WTC11 (cell line): ENCODE results near the gene CHL1. TPM values are rescaled to one million over a fixed set of nuclear protein-coding genes. Genes with fewer than 3 reads are reported as not detected.

ENCODE experiments used
- ATAC-seq: fragments of 200-7000 bp; cut with Tn5 transposase; 2 replicates; pipeline ENCODE4 v1.10.0; 2021; ENCODE audit warnings: mild to moderate bottlenecking, moderate library complexity
- CTCF ChIA-PET: fragments of 300-600 bp; sonication (Branson Sonifier 250); formaldehyde crosslinking; loops from one replicate; lab custom pipeline; 2021; ENCODE audit warnings: antibody characterized with exemption; lab: Charles Lee
- POLR2A ChIA-PET: fragments of 350-600 bp; sonication (Branson Sonifier 250); formaldehyde crosslinking; loops from one replicate; lab custom pipeline; 2021; ENCODE audit warnings: antibody characterized with exemption; lab: Charles Lee
- DNase-seq: peaks from one replicate; pipeline ENCODE4 v3.0.0; 2021; ENCODE audit warnings: low spot score
- H3K27ac Mint-ChIP-seq: 2 replicates; pipeline ENCODE4 v1.8.0; 2021; ENCODE audit warnings: mixed read lengths
- H3K27me3 Mint-ChIP-seq: 2 replicates; pipeline ENCODE4 v1.8.0; 2021; ENCODE audit warnings: low read depth, mild to moderate bottlenecking, moderate library complexity, mixed read lengths
- H3K36me3 Mint-ChIP-seq: 2 replicates; pipeline ENCODE4 v1.8.0; 2021; ENCODE audit warnings: mixed read lengths
- H3K4me1 Mint-ChIP-seq: 2 replicates; pipeline ENCODE4 v1.8.0; 2022; ENCODE audit warnings: mixed read lengths
- H3K4me3 Mint-ChIP-seq: 2 replicates; pipeline ENCODE4 v1.8.0; 2021; ENCODE audit warnings: mild to moderate bottlenecking, moderate library complexity, mixed read lengths
- H3K9me3 Mint-ChIP-seq: 2 replicates; pipeline ENCODE4 v1.8.0; 2021; ENCODE audit warnings: mixed read lengths
- ATF2 ChIP-seq: sonication (generic); formaldehyde crosslinking; IDR thresholded peaks from 2 replicates; pipeline ENCODE4 v1.8.1; 2022; ENCODE audit warnings: low read depth, missing genetic modification reagents, borderline replicate concordance
- CBFB ChIP-seq: sonication (generic); formaldehyde crosslinking; IDR thresholded peaks from 2 replicates; pipeline ENCODE4 v1.8.1; 2022; ENCODE audit warnings: mild to moderate bottlenecking, low read depth, missing genetic modification reagents
- FOXP1 ChIP-seq: sonication (generic); formaldehyde crosslinking; IDR thresholded peaks from 2 replicates; pipeline ENCODE4 v1.8.0; 2022; ENCODE audit warnings: missing genetic modification reagents, mild to moderate bottlenecking, moderate library complexity, borderline replicate concordance
- FOXP4 ChIP-seq: sonication (generic); formaldehyde crosslinking; IDR thresholded peaks from 2 replicates; pipeline ENCODE4 v1.8.0; 2022; ENCODE audit warnings: mild to moderate bottlenecking, missing genetic modification reagents
- GTF2I ChIP-seq: fragments of 250-450 bp; sonication (Bioruptor Pico); conservative IDR thresholded peaks from 2 replicates; pipeline ENCODE4 v1.4.0; 2021; ENCODE audit warnings: mild to moderate bottlenecking
- HMGA2 ChIP-seq: fragments of 250-450 bp; sonication (Bioruptor Pico); IDR thresholded peaks from 2 replicates; pipeline ENCODE4 v1.4.0; 2021; ENCODE audit warnings: mild to moderate bottlenecking, moderate library complexity
- JAZF1 ChIP-seq: fragments of 250-450 bp; sonication (Bioruptor Pico); IDR thresholded peaks from 2 replicates; pipeline ENCODE4 v1.9.0; 2021; ENCODE audit warnings: moderate library complexity, mild to moderate bottlenecking, inconsistent platforms
- MYBL2 ChIP-seq: sonication (generic); formaldehyde crosslinking; IDR thresholded peaks from 2 replicates; pipeline ENCODE4 v1.8.1; 2023; ENCODE audit warnings: mild to moderate bottlenecking, moderate library complexity, missing genetic modification reagents
- NFATC4 ChIP-seq: fragments of 250-450 bp; sonication (Bioruptor Pico); IDR thresholded peaks from 2 replicates; pipeline ENCODE4 v1.9.0; 2021; ENCODE audit warnings: mild to moderate bottlenecking
- NR2C2 ChIP-seq: sonication (generic); formaldehyde crosslinking; IDR thresholded peaks from 2 replicates; pipeline ENCODE4 v1.8.0; 2022; ENCODE audit warnings: mild to moderate bottlenecking, missing genetic modification reagents
- SOX15 ChIP-seq: fragments of 250-450 bp; sonication (Bioruptor Pico); IDR thresholded peaks from 2 replicates; pipeline ENCODE4 v1.9.0; 2021; ENCODE audit warnings: mild to moderate bottlenecking
- TCF7 ChIP-seq: sonication (generic); formaldehyde crosslinking; IDR thresholded peaks from 2 replicates; pipeline ENCODE4 v1.8.0; 2022; ENCODE audit warnings: mild to moderate bottlenecking, low read depth, missing genetic modification reagents, moderate library complexity
- TP53 ChIP-seq: sonication (generic); formaldehyde crosslinking; IDR thresholded peaks from 2 replicates; pipeline ENCODE4 v1.8.1; 2023; ENCODE audit warnings: mild to moderate bottlenecking, missing genetic modification reagents
- ZBTB21 ChIP-seq: sonication (generic); formaldehyde crosslinking; IDR thresholded peaks from 2 replicates; pipeline ENCODE4 v1.8.1; 2023; ENCODE audit warnings: mild to moderate bottlenecking, missing genetic modification reagents, borderline replicate concordance
- ZMAT4 ChIP-seq: fragments of 250-450 bp; sonication (Bioruptor Pico); IDR thresholded peaks from 2 replicates; pipeline ENCODE4 v1.9.0; 2021; ENCODE audit warnings: mild to moderate bottlenecking
- ZNF138 ChIP-seq: sonication (generic); formaldehyde crosslinking; conservative IDR thresholded peaks from 2 replicates; pipeline ENCODE4 v1.8.1; 2022; ENCODE audit warnings: mild to moderate bottlenecking, moderate library complexity, missing genetic modification reagents
- ZNF232 ChIP-seq: sonication (generic); formaldehyde crosslinking; IDR thresholded peaks from 2 replicates; pipeline ENCODE4 v1.8.0; 2022; ENCODE audit warnings: mild to moderate bottlenecking, missing genetic modification reagents
- ZNF281 ChIP-seq: sonication (generic); formaldehyde crosslinking; IDR thresholded peaks from 2 replicates; pipeline ENCODE4 v1.8.0; 2023; ENCODE audit warnings: mild to moderate bottlenecking, missing genetic modification reagents
- total RNA-seq: library from RNA; stranded (reverse); gene quantifications from 3 replicates; pipeline ENCODE4 v1.2.3, GENCODE V29; 2021
- TF ChIP-seq, protein P1 (sequence below): sonication (generic); formaldehyde crosslinking; IDR thresholded peaks from 2 replicates; pipeline ENCODE4 v1.8.1; 2023; ENCODE audit warnings: mild to moderate bottlenecking, missing genetic modification reagents, moderate library complexity
- TF ChIP-seq, protein P2 (sequence below): fragments of 250-450 bp; sonication (Bioruptor Pico); IDR thresholded peaks from 2 replicates; pipeline ENCODE4 v2.1.2; 2022; ENCODE audit warnings: mild to moderate bottlenecking, moderate library complexity
- TF ChIP-seq, protein P3 (sequence below): sonication (generic); formaldehyde crosslinking; IDR thresholded peaks from 2 replicates; pipeline ENCODE4 v1.8.1; 2022; ENCODE audit warnings: mild to moderate bottlenecking, moderate library complexity, missing genetic modification reagents

Gene CHL1
- total RNA-seq, 1 experiment from 2014 or later = not detected

DNA sequence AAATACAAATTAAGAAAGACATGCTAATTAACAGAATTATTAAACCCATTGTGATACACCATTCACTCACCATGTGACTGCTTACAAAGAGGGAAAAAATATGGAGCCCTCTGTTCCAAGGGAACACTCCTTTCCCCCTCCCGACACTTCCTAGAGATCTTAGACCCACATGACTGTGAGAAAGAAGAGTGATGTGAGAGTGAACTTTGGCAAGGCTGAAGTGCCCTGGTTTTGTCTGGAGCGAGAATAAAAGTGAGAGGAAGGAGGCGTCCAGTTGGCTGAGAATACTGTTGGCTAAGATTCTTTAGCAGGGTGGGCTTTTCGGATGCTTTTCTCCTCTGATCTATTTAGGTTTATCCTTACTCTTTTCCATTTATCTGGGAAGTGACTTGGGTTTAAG, 14.1 kb downstream of the CHL1 start (continued):
- TF ChIP-seq, protein P1, sequence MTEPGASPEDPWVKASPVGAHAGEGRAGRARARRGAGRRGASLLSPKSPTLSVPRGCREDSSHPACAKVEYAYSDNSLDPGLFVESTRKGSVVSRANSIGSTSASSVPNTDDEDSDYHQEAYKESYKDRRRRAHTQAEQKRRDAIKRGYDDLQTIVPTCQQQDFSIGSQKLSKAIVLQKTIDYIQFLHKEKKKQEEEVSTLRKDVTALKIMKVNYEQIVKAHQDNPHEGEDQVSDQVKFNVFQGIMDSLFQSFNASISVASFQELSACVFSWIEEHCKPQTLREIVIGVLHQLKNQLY = no peak
- TF ChIP-seq GTF2I = no peak
- TF ChIP-seq ZNF232 (CRISPR knock-in tag) = no peak
- TF ChIP-seq, all 79 proteins: peak for 0

DNA sequence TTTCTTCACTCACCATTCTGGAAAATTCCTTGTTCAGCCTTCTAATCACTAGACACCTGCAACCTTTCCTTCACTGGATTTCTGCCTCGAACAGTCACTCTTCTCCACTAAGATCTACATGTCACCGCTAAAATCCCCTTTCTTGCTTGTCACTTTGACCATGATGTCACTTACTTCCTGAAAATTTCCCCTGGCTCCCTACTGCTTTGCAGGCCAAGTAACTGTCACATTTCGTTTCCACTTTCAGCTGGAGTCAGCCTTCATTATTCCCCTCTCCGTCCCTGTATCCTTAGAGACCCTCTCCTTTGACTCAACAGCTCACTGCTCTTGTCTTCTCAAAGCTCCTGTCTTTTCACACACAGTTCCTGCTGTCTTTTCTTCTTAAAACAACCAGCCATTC, 15.9 kb downstream of the CHL1 start:
- H3K4me1 Mint-ChIP-seq = no peaks in the 10 kb centered on the region
- H3K27ac Mint-ChIP-seq = no peak overlapping the region
- ATAC-seq (no peak), DNase-seq (no peak)
- POLR2A ChIA-PET = no interaction called here
- H3K36me3 Mint-ChIP-seq = peaks cover 75% of the 10 kb centered on the region
- peaks cover 87% of the 10 kb centered on the region for H3K9me3 Mint-ChIP-seq
- CTCF ChIA-PET = no interaction called here
- peaks cover 9% of the 10 kb centered on the region for H3K27me3 Mint-ChIP-seq
- TF ChIP-seq ZBTB21 (CRISPR knock-in tag) (no peak), NFATC4 (no peak), TCF7 (CRISPR knock-in tag) (no peak), ZNF138 (CRISPR knock-in tag) (no peak), NR2C2 (CRISPR knock-in tag) (no peak), ATF2 (no peak), SOX15 (CRISPR knock-in tag) (no peak), FOXP4 (CRISPR knock-in tag) (no peak), CBFB (no peak), TP53 (no peak), ZMAT4 (CRISPR knock-in tag) (no peak)
- TF ChIP-seq, protein P2, sequence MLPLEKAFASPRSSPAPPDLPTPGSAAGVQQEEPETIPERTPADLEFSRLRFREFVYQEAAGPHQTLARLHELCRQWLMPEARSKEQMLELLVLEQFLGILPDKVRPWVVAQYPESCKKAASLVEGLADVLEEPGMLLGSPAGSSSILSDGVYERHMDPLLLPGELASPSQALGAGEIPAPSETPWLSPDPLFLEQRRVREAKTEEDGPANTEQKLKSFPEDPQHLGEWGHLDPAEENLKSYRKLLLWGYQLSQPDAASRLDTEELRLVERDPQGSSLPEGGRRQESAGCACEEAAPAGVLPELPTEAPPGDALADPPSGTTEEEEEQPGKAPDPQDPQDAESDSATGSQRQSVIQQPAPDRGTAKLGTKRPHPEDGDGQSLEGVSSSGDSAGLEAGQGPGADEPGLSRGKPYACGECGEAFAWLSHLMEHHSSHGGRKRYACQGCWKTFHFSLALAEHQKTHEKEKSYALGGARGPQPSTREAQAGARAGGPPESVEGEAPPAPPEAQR (CRISPR knock-in tag) = no peak
- no peak overlapping the region for H3K4me3 Mint-ChIP-seq

GRCh38 chr3:217099-217813, 20.7 kb downstream of the CHL1 start:
- Mint-ChIP-seq H3K27me3 (peaks cover 3% of the 10 kb centered on the region), H3K9me3 (peaks cover 85% of the 10 kb centered on the region), H3K4me1 (no peaks in the 10 kb centered on the region), H3K36me3 (peaks cover 72% of the 10 kb centered on the region), H3K4me3 (no peak overlapping the region), H3K27ac (no peak overlapping the region)
- ChIA-PET CTCF (no interaction called here), POLR2A (no interaction called here)
- no peak for DNase-seq
- ATAC-seq = no peak
- no peak for TF ChIP-seq FOXP1 (CRISPR knock-in tag)
- no peak for TF ChIP-seq FOXP4 (CRISPR knock-in tag)
- TF ChIP-seq, protein P3, sequence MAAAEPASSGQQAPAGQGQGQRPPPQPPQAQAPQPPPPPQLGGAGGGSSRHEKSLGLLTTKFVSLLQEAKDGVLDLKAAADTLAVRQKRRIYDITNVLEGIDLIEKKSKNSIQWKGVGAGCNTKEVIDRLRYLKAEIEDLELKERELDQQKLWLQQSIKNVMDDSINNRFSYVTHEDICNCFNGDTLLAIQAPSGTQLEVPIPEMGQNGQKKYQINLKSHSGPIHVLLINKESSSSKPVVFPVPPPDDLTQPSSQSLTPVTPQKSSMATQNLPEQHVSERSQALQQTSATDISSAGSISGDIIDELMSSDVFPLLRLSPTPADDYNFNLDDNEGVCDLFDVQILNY (CRISPR knock-in tag) = no peak
- TF ChIP-seq TCF7 (CRISPR knock-in tag) = no peak
- TF ChIP-seq, protein P1 = no peak
- TF ChIP-seq JAZF1 = no peak
- TF ChIP-seq MYBL2 (CRISPR knock-in tag) = no peak
- no peak for TF ChIP-seq HMGA2 (CRISPR knock-in tag)
- TF ChIP-seq ZNF281 (CRISPR knock-in tag) = no peak
